H1 (cell line): Measurements from ENCODE around the gene PCGF3.

Experiments used
- ATF3 ChIP-seq: IDR thresholded peaks from 2 replicates; pipeline ENCODE4 v1.6.1; 2011; ENCODE audit warnings: low read depth, mild to moderate bottlenecking, low read length; ENCODE audit not compliant: insufficient read depth
- CBX5 ChIP-seq: fragments of 300-800, 300-1000 bp; sonication (generic); IDR thresholded peaks from 2 replicates; pipeline ENCODE4 v1.7.1; 2016; ENCODE audit warnings: antibody characterized with exemption, low read length, low read depth
- CTCF ChIP-seq, 3 experiments: IDR thresholded peaks; 1 replicate in 2 of 3; 2 replicates in 1 of 3; pipeline versions ENCODE4 v1.5.1 to v1.6.1; 2011; ENCODE audit warnings: low read length in 3 of 3, mild to moderate bottlenecking in 3 of 3, inconsistent platforms in 2 of 3, low read depth in 1 of 3, moderate library complexity in 1 of 3; ENCODE audit not compliant: insufficient read depth in 1 of 3; ENCODE audit errors: control extremely low read depth in 1 of 3
- POLR2A ChIP-seq, 2 experiments: IDR thresholded peaks; 1 replicate in 1 of 2; 2 replicates in 1 of 2; pipeline ENCODE4 v1.6.1; 2011; ENCODE audit warnings: low read depth in 2 of 2, low read length in 2 of 2, mild to moderate bottlenecking in 2 of 2; ENCODE audit errors: control extremely low read depth in 1 of 2
- POLR2AphosphoS5 ChIP-seq: IDR thresholded peaks from 2 replicates; pipeline ENCODE4 v1.6.1; 2011; ENCODE audit warnings: low read depth, low read length
- SIN3A ChIP-seq, 2 experiments: IDR thresholded peaks in 1 of 2; conservative IDR thresholded peaks in 1 of 2; 2 replicates each; pipeline ENCODE4 v1.6.1; 2011 to 2012; ENCODE audit warnings: low read length in 2 of 2, improper control_type of control experiment in 1 of 2, low read depth in 1 of 2, mild to moderate bottlenecking in 1 of 2
- SIX5 ChIP-seq: IDR thresholded peaks from 2 replicates; pipeline ENCODE4 v1.6.1; 2011; ENCODE audit warnings: mild to moderate bottlenecking, low read depth, low read length
- SRF ChIP-seq: IDR thresholded peaks from 2 replicates; pipeline ENCODE4 v1.6.1; 2011; ENCODE audit warnings: mild to moderate bottlenecking, low read depth, low read length, moderate library complexity
- TAF1 ChIP-seq: IDR thresholded peaks from 2 replicates; pipeline ENCODE4 v1.6.1; 2011; ENCODE audit warnings: mild to moderate bottlenecking, low read depth, low read length
- TCF12 ChIP-seq: IDR thresholded peaks from 2 replicates; pipeline ENCODE4 v1.6.1; 2011; ENCODE audit warnings: low read depth, mild to moderate bottlenecking, low read length
- ZNF274 ChIP-seq: IDR thresholded peaks from 2 replicates; pipeline ENCODE4 v1.7.0; 2012; ENCODE audit warnings: low read length, borderline replicate concordance; ENCODE audit errors: extremely low read depth

GRCh38 chr4:763191-763810 lies 57.7 kb downstream of the PCGF3 start:
- TF ChIP-seq CTCF (IDR thresholded peaks at IDR 0.05; ENCODE audit: control extremely low read depth in 1 of 3, insufficient read depth in 1 of 3, low read depth in 1 of 3, low read length in 3 of 3) = no peak
- TF ChIP-seq SIN3A (conservative IDR thresholded peaks at IDR 0.05 in 1 of 2, IDR thresholded peaks at IDR 0.05 in 1 of 2; ENCODE audit: low read depth in 1 of 2, low read length in 2 of 2) = no peak
- no peak for TF ChIP-seq ATF3
- no peak for TF ChIP-seq SRF
- TF ChIP-seq POLR2AphosphoS5 = no peak; the same call in 1 of the 2 replicates
- no peak for TF ChIP-seq ZNF274
- TF ChIP-seq POLR2A (IDR thresholded peaks at IDR 0.05; ENCODE audit: control extremely low read depth in 1 of 2, low read depth in 2 of 2, low read length in 2 of 2) = no peak
- no peak for TF ChIP-seq SIX5
- TF ChIP-seq TAF1 = no peak
- no peak for TF ChIP-seq TCF12
- no peak for TF ChIP-seq CBX5
